WTC11 (cell line): ENCODE data around the gene DCUN1D1. TPM values are rescaled to one million over a fixed set of nuclear protein-coding genes. Genes with fewer than 3 reads are reported as not detected.

Experiments used
- ATAC-seq: fragments of 200-7000 bp; cut with Tn5 transposase; 2 replicates; pipeline ENCODE4 v1.10.0; 2021; ENCODE audit warnings: mild to moderate bottlenecking, moderate library complexity
- CTCF ChIA-PET: fragments of 300-600 bp; sonication (Branson Sonifier 250); formaldehyde crosslinking; loops from one replicate; lab custom pipeline; 2021; ENCODE audit warnings: antibody characterized with exemption; lab: Charles Lee
- POLR2A ChIA-PET: fragments of 350-600 bp; sonication (Branson Sonifier 250); formaldehyde crosslinking; loops from one replicate; lab custom pipeline; 2021; ENCODE audit warnings: antibody characterized with exemption; lab: Charles Lee
- DNase-seq: peaks from one replicate; pipeline ENCODE4 v3.0.0; 2021; ENCODE audit warnings: low spot score
- H3K27ac Mint-ChIP-seq: 2 replicates; pipeline ENCODE4 v1.8.0; 2021; ENCODE audit warnings: mixed read lengths
- H3K27me3 Mint-ChIP-seq: 2 replicates; pipeline ENCODE4 v1.8.0; 2021; ENCODE audit warnings: low read depth, mild to moderate bottlenecking, moderate library complexity, mixed read lengths
- H3K36me3 Mint-ChIP-seq: 2 replicates; pipeline ENCODE4 v1.8.0; 2021; ENCODE audit warnings: mixed read lengths
- H3K4me1 Mint-ChIP-seq: 2 replicates; pipeline ENCODE4 v1.8.0; 2022; ENCODE audit warnings: mixed read lengths
- H3K4me3 Mint-ChIP-seq: 2 replicates; pipeline ENCODE4 v1.8.0; 2021; ENCODE audit warnings: mild to moderate bottlenecking, moderate library complexity, mixed read lengths
- H3K9me3 Mint-ChIP-seq: 2 replicates; pipeline ENCODE4 v1.8.0; 2021; ENCODE audit warnings: mixed read lengths
- ARID4B ChIP-seq: sonication (generic); formaldehyde crosslinking; IDR thresholded peaks from 2 replicates; pipeline ENCODE4 v1.8.0; 2023; ENCODE audit warnings: missing genetic modification reagents, mild to moderate bottlenecking, borderline replicate concordance
- ATF1 ChIP-seq: sonication (generic); formaldehyde crosslinking; IDR thresholded peaks from 2 replicates; pipeline ENCODE4 v1.8.1; 2023; ENCODE audit warnings: mild to moderate bottlenecking, moderate library complexity, missing genetic modification reagents
- ELF4 ChIP-seq: sonication (generic); formaldehyde crosslinking; IDR thresholded peaks from 2 replicates; pipeline ENCODE4 v1.8.1; 2022; ENCODE audit warnings: low read depth, mild to moderate bottlenecking, moderate library complexity, missing genetic modification reagents
- ESRRA ChIP-seq: sonication (generic); formaldehyde crosslinking; IDR thresholded peaks from 2 replicates; pipeline ENCODE4 v1.8.1; 2022; ENCODE audit warnings: mild to moderate bottlenecking, missing genetic modification reagents, borderline replicate concordance
- FOXJ3 ChIP-seq: sonication (generic); formaldehyde crosslinking; IDR thresholded peaks from 2 replicates; pipeline ENCODE4 v1.9.0; 2021; ENCODE audit warnings: missing genetic modification reagents, mild to moderate bottlenecking, borderline replicate concordance
- GTF2I ChIP-seq: fragments of 250-450 bp; sonication (Bioruptor Pico); conservative IDR thresholded peaks from 2 replicates; pipeline ENCODE4 v1.4.0; 2021; ENCODE audit warnings: mild to moderate bottlenecking
- JUN ChIP-seq: sonication (generic); formaldehyde crosslinking; IDR thresholded peaks from 2 replicates; pipeline ENCODE4 v1.8.0; 2023; ENCODE audit warnings: mild to moderate bottlenecking, missing genetic modification reagents
- MXD4 ChIP-seq: fragments of 250-450 bp; sonication (Bioruptor Pico); IDR thresholded peaks from 2 replicates; pipeline ENCODE4 v1.8.0; 2021; ENCODE audit warnings: mild to moderate bottlenecking, moderate library complexity, borderline replicate concordance
- MYBL2 ChIP-seq: sonication (generic); formaldehyde crosslinking; IDR thresholded peaks from 2 replicates; pipeline ENCODE4 v1.8.1; 2023; ENCODE audit warnings: mild to moderate bottlenecking, moderate library complexity, missing genetic modification reagents
- NR2C2 ChIP-seq: sonication (generic); formaldehyde crosslinking; IDR thresholded peaks from 2 replicates; pipeline ENCODE4 v1.8.0; 2022; ENCODE audit warnings: mild to moderate bottlenecking, missing genetic modification reagents
- RORB ChIP-seq: fragments of 250-450 bp; sonication (Bioruptor Pico); IDR thresholded peaks from 2 replicates; pipeline ENCODE4 v1.9.0; 2021; ENCODE audit warnings: mild to moderate bottlenecking
- SMAD4 ChIP-seq: sonication (generic); formaldehyde crosslinking; IDR thresholded peaks from 2 replicates; pipeline ENCODE4 v1.8.0; 2022; ENCODE audit warnings: mild to moderate bottlenecking, missing genetic modification reagents
- ZBTB43 ChIP-seq: sonication (generic); formaldehyde crosslinking; IDR thresholded peaks from 2 replicates; pipeline ENCODE4 v1.8.1; 2023; ENCODE audit warnings: mild to moderate bottlenecking, missing genetic modification reagents
- ZNF219 ChIP-seq: sonication (generic); formaldehyde crosslinking; IDR thresholded peaks from 2 replicates; pipeline ENCODE4 v1.8.0; 2023; ENCODE audit warnings: missing genetic modification reagents, mild to moderate bottlenecking, borderline replicate concordance
- ZNF423 ChIP-seq: fragments of 250-450 bp; sonication (Bioruptor Pico); IDR thresholded peaks from 2 replicates; pipeline ENCODE4 v2.1.2; 2022; ENCODE audit warnings: mild to moderate bottlenecking, moderate library complexity
- ZNF425 ChIP-seq: fragments of 250-450 bp; sonication (Bioruptor Pico); conservative IDR thresholded peaks from 2 replicates; pipeline ENCODE4 v1.9.0; 2021; ENCODE audit warnings: mild to moderate bottlenecking
- total RNA-seq: library from RNA; stranded (reverse); gene quantifications from 3 replicates; pipeline ENCODE4 v1.2.3, GENCODE V29; 2021
- TF ChIP-seq, protein P1 (sequence below): sonication (generic); formaldehyde crosslinking; conservative IDR thresholded peaks from 2 replicates; pipeline ENCODE4 v1.8.1; 2022; ENCODE audit warnings: mild to moderate bottlenecking, missing genetic modification reagents
- TF ChIP-seq, protein P2 (sequence below): sonication (generic); formaldehyde crosslinking; IDR thresholded peaks from 2 replicates; pipeline ENCODE4 v1.8.0; 2022; ENCODE audit warnings: mild to moderate bottlenecking, missing genetic modification reagents
- TF ChIP-seq, protein P3 (sequence below): sonication (generic); formaldehyde crosslinking; IDR thresholded peaks from 2 replicates; pipeline ENCODE4 v1.8.1; 2022; ENCODE audit warnings: mild to moderate bottlenecking, missing genetic modification reagents, moderate library complexity, borderline replicate concordance

The DCUN1D1 gene
- total RNA-seq, 1 experiment from 2014 or later: 64.5 TPM

- TF ChIP-seq ELF4 (CRISPR knock-in tag) (no peak), ZNF423 (CRISPR knock-in tag) (no peak), ESRRA (no peak), ZNF425 (CRISPR knock-in tag) (no peak)
- TF ChIP-seq, protein P1, sequence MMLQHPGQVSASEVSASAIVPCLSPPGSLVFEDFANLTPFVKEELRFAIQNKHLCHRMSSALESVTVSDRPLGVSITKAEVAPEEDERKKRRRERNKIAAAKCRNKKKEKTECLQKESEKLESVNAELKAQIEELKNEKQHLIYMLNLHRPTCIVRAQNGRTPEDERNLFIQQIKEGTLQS: no peak
Observed at GRCh38 chr3:182925944-182926337, 54.4 kb downstream of the DCUN1D1 start (continued).

- Mint-ChIP-seq H3K27me3 (no peaks in the 10 kb centered on the region), H3K27ac (no peak overlapping the region)
Observed at GRCh38 chr3:182925330-182925943, 54.9 kb downstream of the DCUN1D1 start.

DNA sequence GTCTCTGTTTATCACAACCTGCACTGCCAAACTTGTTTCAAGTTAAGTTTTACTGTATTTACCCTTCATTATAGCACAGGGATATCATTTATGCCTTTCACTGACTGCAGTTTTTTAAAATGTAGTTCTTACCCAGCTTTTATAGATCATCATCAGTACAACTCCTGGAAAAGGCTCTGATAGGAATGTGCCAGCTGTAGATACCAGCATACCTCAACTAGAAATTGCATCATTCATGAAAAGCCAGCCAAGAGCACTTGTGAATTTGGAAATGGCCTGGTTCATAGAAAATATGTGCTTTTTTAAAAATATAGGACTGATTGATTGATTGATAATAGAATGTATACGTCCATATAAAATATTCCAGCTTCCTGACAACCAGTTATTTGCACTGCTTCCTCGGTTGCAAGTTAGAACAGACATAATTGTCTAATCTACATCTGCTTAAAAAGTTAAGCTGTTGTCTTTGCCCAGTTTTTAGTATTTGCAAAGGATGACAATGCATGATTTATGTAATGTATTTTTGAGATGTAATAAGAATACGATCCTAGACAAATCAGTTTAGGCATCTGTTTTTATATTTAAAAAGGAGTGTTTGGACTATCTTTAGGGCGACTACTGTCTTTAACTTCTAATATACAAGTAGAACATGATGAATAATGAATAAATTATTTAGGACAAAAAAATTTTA lies 58.5 kb downstream of the DCUN1D1 start:
- ATAC-seq (no peak), DNase-seq (no peak)
- H3K27me3 Mint-ChIP-seq: no peaks in the 10 kb centered on the region
- H3K36me3 Mint-ChIP-seq: peaks cover 3% of the 10 kb centered on the region; the same call in 1 of the 2 replicates
- no peak overlapping the region for H3K4me3 Mint-ChIP-seq
- ChIA-PET POLR2A (no interaction called here), CTCF (no interaction called here)
- H3K4me1 Mint-ChIP-seq: peaks cover 16% of the 10 kb centered on the region
- H3K9me3 Mint-ChIP-seq: peaks cover 4% of the 10 kb centered on the region
- no peak overlapping the region for H3K27ac Mint-ChIP-seq
- TF ChIP-seq MYBL2 (CRISPR knock-in tag): no peak
- TF ChIP-seq FOXJ3: no peak
- TF ChIP-seq ZNF219 (CRISPR knock-in tag): no peak
- TF ChIP-seq JUN (CRISPR knock-in tag): no peak
- TF ChIP-seq, protein P2, sequence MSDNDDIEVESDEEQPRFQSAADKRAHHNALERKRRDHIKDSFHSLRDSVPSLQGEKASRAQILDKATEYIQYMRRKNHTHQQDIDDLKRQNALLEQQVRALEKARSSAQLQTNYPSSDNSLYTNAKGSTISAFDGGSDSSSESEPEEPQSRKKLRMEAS (CRISPR knock-in tag): no peak
- TF ChIP-seq SMAD4: no peak
- TF ChIP-seq ARID4B (CRISPR knock-in tag): no peak
- no peak for TF ChIP-seq ZBTB43 (CRISPR knock-in tag)
- TF ChIP-seq, protein P3, sequence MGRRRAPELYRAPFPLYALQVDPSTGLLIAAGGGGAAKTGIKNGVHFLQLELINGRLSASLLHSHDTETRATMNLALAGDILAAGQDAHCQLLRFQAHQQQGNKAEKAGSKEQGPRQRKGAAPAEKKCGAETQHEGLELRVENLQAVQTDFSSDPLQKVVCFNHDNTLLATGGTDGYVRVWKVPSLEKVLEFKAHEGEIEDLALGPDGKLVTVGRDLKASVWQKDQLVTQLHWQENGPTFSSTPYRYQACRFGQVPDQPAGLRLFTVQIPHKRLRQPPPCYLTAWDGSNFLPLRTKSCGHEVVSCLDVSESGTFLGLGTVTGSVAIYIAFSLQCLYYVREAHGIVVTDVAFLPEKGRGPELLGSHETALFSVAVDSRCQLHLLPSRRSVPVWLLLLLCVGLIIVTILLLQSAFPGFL (CRISPR knock-in tag): no peak
- no peak for TF ChIP-seq NR2C2 (CRISPR knock-in tag)
- no peak for TF ChIP-seq RORB
- TF ChIP-seq GTF2I (CRISPR knock-in tag): no peak
- no peak for TF ChIP-seq ATF1

More at GRCh38 chr3:182925330-182925943, 54.9 kb downstream of the DCUN1D1 start:
- Mint-ChIP-seq H3K9me3 (peaks cover 4% of the 10 kb centered on the region), H3K4me1 (peaks cover 13% of the 10 kb centered on the region), H3K36me3 (peaks cover 3% of the 10 kb centered on the region; the same call in 1 of the 2 replicates), H3K4me3 (no peak overlapping the region)
- POLR2A ChIA-PET: no interaction called here
- no peak for TF ChIP-seq NR2C2 (CRISPR knock-in tag)
- no peak for TF ChIP-seq ZNF219 (CRISPR knock-in tag)
- TF ChIP-seq FOXJ3: no peak
- TF ChIP-seq MYBL2 (CRISPR knock-in tag): no peak
- no peak for TF ChIP-seq ELF4 (CRISPR knock-in tag)
- no peak for TF ChIP-seq MXD4 (CRISPR knock-in tag)
- no peak for TF ChIP-seq ZNF423 (CRISPR knock-in tag)
- CTCF ChIA-PET: no interaction called here
- no peak for DNase-seq
- no peak for ATAC-seq
